Thyroid gland (tissue), 4 donors: ENCODE results near the gene ZNF687. TPM values are rescaled to one million over a fixed set of nuclear protein-coding genes. Genes with fewer than 3 reads are reported as not detected.
A peak's percentile ranks its signal among the peaks of the same experiment; 100 is the strongest.

Source experiments
- DNase-seq, 2 donors: peaks; one replicate each; pipeline ENCODE4 v3.0.0-alpha.2; 2019
- H3K27ac ChIP-seq, 3 donors: fragments of 200-600 bp; sonication (generic); 1 replicate in 2 of 3; 2 replicates in 1 of 3; pipeline ENCODE4 v1.5.1; 2016 to 2019; ENCODE audit warnings: mild to moderate bottlenecking in 1 of 3, moderate library complexity in 1 of 3
- H3K27me3 ChIP-seq: fragments of 200-600 bp; sonication (generic); one replicate; pipeline ENCODE4 v1.5.1; 2019
- H3K36me3 ChIP-seq, 2 donors: fragments of 200-600 bp; sonication (generic); one replicate each; pipeline ENCODE4 v1.5.1; 2016 to 2019
- H3K4me1 ChIP-seq, 2 donors: fragments of 200-600 bp; sonication (generic); one replicate each; pipeline ENCODE4 v1.5.1; 2017 to 2019
- H3K4me3 ChIP-seq, 3 donors: fragments of 200-600 bp; sonication (generic); replicated peaks in 1 of 3; 1 replicate in 2 of 3; 2 replicates in 1 of 3; pipeline ENCODE4 v1.5.1; 2016; ENCODE audit warnings: mild to moderate bottlenecking in 1 of 3
- H3K9me3 ChIP-seq: fragments of 200-600 bp; sonication (generic); one replicate; pipeline ENCODE4 v1.5.1; 2017
- POLR2A ChIP-seq, 2 donors: fragments of 450-650 bp; IDR thresholded peaks; one replicate each; pipeline ENCODE4 v1.6.1; 2017; ENCODE audit warnings: antibody characterized with exemption in 2 of 2, mild to moderate bottlenecking in 2 of 2, moderate library complexity in 1 of 2
- WGBS, 2 donors: methylation state at CpG; one replicate each; pipeline ENCODE4 v1.1.5; 2017; 5-methylcytosine and 5-hydroxymethylcytosine counted together
- intact Hi-C: fragments of 100-400 bp; cut with DNase I; formaldehyde crosslinking; loops from one replicate; pipeline ENCODE4 v1.15.1; 2023
- total RNA-seq, 4 donors: library from RNA; depleted of rRNA; stranded (reverse); fragments of >200 nt; gene quantifications; one replicate each; pipeline ENCODE4 v1.2.3, GENCODE V29; 2016
- TF ChIP-seq, protein P1 (sequence below), 6 experiments: fragments of 200-600 bp in 3 of 6; fragments of 450-650 bp in 3 of 6; sonication (generic) in 3 of 6; IDR thresholded peaks; one replicate each; pipeline ENCODE4 v1.5.1; 2016 to 2019; ENCODE audit warnings: antibody characterized with exemption in 6 of 6, mild to moderate bottlenecking in 2 of 6, inconsistent platforms in 1 of 6, moderate library complexity in 1 of 6

Gene ZNF687
- total RNA-seq, 4 donors from 2014 or later, result 24.2 to 38.0 (median 33.7) TPM

DNA sequence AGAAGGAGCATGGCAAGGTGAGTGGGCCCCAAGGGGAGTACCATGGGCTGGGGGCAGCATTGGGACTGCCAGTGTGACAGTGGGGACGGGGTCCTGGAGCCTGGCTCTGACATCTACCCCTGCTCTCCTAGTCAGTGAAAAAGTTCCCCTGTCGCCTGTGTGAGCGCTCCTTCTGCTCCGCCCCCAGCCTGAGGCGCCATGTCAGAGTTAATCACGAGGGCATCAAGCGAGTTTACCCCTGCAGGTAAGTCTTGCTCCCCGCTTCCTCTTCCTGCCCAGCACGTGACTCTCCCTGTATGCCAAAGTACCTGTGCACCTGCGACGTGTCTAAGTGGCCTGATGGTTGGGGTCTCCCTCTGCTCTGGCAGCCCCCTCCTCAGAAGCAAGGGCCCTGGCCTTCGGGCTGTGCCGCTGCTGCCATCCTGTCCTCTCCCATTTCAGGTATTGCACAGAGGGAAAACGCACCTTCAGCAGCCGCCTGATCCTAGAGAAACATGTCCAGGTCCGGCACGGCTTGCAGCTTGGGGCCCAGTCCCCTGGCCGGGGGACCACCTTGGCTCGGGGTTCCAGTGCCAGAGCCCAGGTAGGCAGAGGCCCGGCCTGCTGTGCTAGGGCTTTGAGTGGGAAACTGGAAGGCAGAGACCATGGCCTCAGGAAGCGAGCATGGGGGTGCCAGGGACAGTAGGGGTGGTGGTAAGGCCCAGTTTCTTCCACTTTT is 8.1 kb downstream of the ZNF687 start:
- H3K4me3 ChIP-seq, result no peak overlapping the region
- 93 to 95% methylated on average over 16 to 20 of the region's 21 CpGs for WGBS, 2 donors
- TF ChIP-seq, protein P1, sequence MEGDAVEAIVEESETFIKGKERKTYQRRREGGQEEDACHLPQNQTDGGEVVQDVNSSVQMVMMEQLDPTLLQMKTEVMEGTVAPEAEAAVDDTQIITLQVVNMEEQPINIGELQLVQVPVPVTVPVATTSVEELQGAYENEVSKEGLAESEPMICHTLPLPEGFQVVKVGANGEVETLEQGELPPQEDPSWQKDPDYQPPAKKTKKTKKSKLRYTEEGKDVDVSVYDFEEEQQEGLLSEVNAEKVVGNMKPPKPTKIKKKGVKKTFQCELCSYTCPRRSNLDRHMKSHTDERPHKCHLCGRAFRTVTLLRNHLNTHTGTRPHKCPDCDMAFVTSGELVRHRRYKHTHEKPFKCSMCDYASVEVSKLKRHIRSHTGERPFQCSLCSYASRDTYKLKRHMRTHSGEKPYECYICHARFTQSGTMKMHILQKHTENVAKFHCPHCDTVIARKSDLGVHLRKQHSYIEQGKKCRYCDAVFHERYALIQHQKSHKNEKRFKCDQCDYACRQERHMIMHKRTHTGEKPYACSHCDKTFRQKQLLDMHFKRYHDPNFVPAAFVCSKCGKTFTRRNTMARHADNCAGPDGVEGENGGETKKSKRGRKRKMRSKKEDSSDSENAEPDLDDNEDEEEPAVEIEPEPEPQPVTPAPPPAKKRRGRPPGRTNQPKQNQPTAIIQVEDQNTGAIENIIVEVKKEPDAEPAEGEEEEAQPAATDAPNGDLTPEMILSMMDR (IDR thresholded peaks at IDR 0.05), result no peak
- peak in 1 of 2 donors; percentile 8 for TF ChIP-seq POLR2A (IDR thresholded peaks at IDR 0.05)
- no peak for DNase-seq
- peaks cover 0 to 3% of the 10 kb centered on the region in 2 donors for H3K4me1 ChIP-seq
- no peaks in the 10 kb centered on the region for H3K9me3 ChIP-seq
- no peak overlapping the region for H3K27ac ChIP-seq
- intact Hi-C loops, result no loop called here
- H3K36me3 ChIP-seq, result peaks cover 77 to 87% of the 10 kb centered on the region in 2 donors
- no peaks in the 10 kb centered on the region for H3K27me3 ChIP-seq

DNA sequence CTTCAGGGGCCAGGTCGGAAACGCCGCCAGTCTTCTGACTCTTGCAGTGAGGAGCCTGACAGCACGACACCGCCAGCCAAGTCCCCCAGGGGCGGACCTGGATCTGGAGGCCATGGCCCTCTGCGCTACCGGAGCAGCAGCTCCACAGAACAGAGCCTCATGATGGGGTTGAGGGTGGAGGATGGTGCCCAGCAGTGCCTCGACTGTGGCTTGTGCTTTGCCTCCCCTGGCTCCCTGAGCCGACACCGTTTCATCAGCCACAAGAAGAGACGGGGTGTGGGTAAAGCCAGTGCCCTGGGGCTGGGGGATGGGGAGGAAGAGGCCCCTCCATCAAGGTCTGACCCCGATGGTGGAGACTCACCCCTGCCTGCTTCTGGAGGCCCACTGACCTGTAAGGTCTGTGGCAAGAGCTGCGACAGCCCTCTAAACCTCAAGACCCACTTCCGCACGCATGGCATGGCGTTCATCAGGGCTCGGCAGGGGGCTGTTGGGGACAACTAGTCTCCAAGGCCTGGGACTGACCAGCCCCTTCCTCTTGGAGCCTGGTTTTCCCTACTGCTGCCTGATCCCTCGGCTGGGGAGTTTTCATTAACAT is 8.7 kb downstream of the ZNF687 start:
- no peak overlapping the region for H3K4me3 ChIP-seq
- no peak for DNase-seq
- no peaks in the 10 kb centered on the region for H3K27me3 ChIP-seq
- TF ChIP-seq, protein P1 (IDR thresholded peaks at IDR 0.05), result no peak
- no peak for TF ChIP-seq POLR2A (IDR thresholded peaks at IDR 0.05)
- H3K4me1 ChIP-seq, result peaks cover 0 to 3% of the 10 kb centered on the region in 2 donors
- intact Hi-C loops, result no loop called here
- peaks cover 83 to 93% of the 10 kb centered on the region in 2 donors for H3K36me3 ChIP-seq
- H3K9me3 ChIP-seq, result no peaks in the 10 kb centered on the region
- 88 to 93% methylated on average over 13 to 16 of the region's 19 CpGs for WGBS, 2 donors
- peak overlapping the region in 1 of 3 donors; percentile 43 for H3K27ac ChIP-seq

GRCh38 chr1:151292207-151293030 is 10.3 kb downstream of the ZNF687 start:
- no peak for DNase-seq
- Histone ChIP-seq H3K9me3 (no peaks in the 10 kb centered on the region), H3K27ac (peak overlapping the region in 1 of 3 donors; percentile 43), H3K4me1 (peaks cover 0 to 3% of the 10 kb centered on the region in 2 donors), H3K27me3 (no peaks in the 10 kb centered on the region), H3K4me3 (no peak overlapping the region), H3K36me3 (peaks cover 85 to 94% of the 10 kb centered on the region in 2 donors)
- TF ChIP-seq POLR2A (IDR thresholded peaks at IDR 0.05), result no peak
- intact Hi-C loops, result no loop called here
- WGBS, 2 donors, result 89 to 90% methylated on average over 12 to 13 of the region's 13 CpGs

DNA sequence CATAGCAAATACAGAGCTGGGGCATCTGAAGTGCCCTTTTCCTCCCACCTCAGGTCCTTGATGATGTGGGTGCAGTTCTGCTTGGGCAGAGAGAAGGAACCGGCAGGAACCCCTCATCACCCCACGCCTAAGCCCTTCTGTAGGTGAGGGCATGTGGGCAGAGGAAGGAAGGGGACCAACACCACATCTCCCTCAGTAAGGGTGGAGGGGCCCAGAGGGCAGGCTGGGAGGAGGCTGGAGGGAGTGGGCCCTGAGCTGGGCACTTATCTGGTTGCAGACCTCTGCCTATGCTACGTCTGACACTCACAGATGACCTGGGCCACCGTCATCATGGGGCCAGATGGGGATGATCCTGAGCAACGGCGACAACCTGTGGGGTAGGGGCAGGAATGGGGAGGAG is 11.0 kb downstream of the ZNF687 start:
- no peak overlapping the region for H3K27ac ChIP-seq
- no peaks in the 10 kb centered on the region for H3K9me3 ChIP-seq
- H3K4me3 ChIP-seq, result no peak overlapping the region
- intact Hi-C loops, result no loop called here
- WGBS, 2 donors, result 80 to 81% methylated on average over 6 of the region's 6 CpGs
- H3K27me3 ChIP-seq, result no peaks in the 10 kb centered on the region
- DNase-seq, result no peak
- TF ChIP-seq, protein P1 (IDR thresholded peaks at IDR 0.05), result no peak
- no peak for TF ChIP-seq POLR2A (IDR thresholded peaks at IDR 0.05)
- peaks cover 0 to 3% of the 10 kb centered on the region in 2 donors for H3K4me1 ChIP-seq
- peaks cover 86 to 94% of the 10 kb centered on the region in 2 donors for H3K36me3 ChIP-seq

GRCh38 chr1:151294742-151295462 is 12.8 kb downstream of the ZNF687 start:
- TF ChIP-seq, protein P1 (IDR thresholded peaks at IDR 0.05), result no peak
- TF ChIP-seq POLR2A (IDR thresholded peaks at IDR 0.05), result no peak
- Histone ChIP-seq H3K27ac (no peak overlapping the region), H3K4me1 (peaks cover 0 to 3% of the 10 kb centered on the region in 2 donors), H3K4me3 (no peak overlapping the region), H3K36me3 (peaks cover 86 to 94% of the 10 kb centered on the region in 2 donors), H3K9me3 (no peaks in the 10 kb centered on the region), H3K27me3 (no peaks in the 10 kb centered on the region)
- intact Hi-C loops, result no loop called here
- 86 to 91% methylated on average over 2 of the region's 2 CpGs for WGBS, 2 donors
- no peak for DNase-seq
